Esophagus squamous epithelium (tissue), 4 donors: ENCODE measurements around the gene ITIH5.

Experiments used
- POLR2A ChIP-seq, 4 donors: fragments of 450-650 bp; IDR thresholded peaks; one replicate each; pipeline ENCODE4 v1.6.1; 2017; ENCODE audit warnings: antibody characterized with exemption in 4 of 4, mild to moderate bottlenecking in 4 of 4, moderate library complexity in 3 of 4
- TF ChIP-seq, protein P1 (sequence below), 6 experiments: fragments of 450-650 bp in 4 of 6; fragments of 200-600 bp in 2 of 6; sonication (generic) in 2 of 6; IDR thresholded peaks; one replicate each; pipeline ENCODE4 v1.5.1; 2016 to 2019; ENCODE audit warnings: antibody characterized with exemption in 6 of 6, mild to moderate bottlenecking in 4 of 6, moderate library complexity in 4 of 6

DNA sequence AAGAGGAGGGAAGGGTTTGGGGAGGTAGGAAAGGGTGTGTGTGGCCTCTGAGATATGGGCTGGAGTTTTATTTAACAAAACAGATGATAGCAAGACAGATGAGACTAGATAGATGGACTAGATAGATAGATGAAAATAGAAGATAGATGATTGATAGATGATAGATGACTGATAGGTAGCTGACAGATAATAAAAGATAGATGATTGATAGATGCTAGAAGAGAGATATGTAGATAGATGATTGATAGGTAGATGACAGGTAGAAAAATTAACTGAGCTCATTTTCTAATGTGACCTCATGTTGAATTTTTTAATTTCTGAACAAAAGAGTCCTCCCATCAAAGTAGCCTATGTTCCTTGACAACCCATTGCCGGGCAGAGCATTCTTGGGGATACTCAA, 139.3 kb downstream of the ITIH5 start:
- no peak for TF ChIP-seq POLR2A (IDR thresholded peaks at IDR 0.05)
- TF ChIP-seq, protein P1, sequence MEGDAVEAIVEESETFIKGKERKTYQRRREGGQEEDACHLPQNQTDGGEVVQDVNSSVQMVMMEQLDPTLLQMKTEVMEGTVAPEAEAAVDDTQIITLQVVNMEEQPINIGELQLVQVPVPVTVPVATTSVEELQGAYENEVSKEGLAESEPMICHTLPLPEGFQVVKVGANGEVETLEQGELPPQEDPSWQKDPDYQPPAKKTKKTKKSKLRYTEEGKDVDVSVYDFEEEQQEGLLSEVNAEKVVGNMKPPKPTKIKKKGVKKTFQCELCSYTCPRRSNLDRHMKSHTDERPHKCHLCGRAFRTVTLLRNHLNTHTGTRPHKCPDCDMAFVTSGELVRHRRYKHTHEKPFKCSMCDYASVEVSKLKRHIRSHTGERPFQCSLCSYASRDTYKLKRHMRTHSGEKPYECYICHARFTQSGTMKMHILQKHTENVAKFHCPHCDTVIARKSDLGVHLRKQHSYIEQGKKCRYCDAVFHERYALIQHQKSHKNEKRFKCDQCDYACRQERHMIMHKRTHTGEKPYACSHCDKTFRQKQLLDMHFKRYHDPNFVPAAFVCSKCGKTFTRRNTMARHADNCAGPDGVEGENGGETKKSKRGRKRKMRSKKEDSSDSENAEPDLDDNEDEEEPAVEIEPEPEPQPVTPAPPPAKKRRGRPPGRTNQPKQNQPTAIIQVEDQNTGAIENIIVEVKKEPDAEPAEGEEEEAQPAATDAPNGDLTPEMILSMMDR (IDR thresholded peaks at IDR 0.05) = no peak
